ENCODE data around the gene TRPM3. TPM values are rescaled to one million over a fixed set of nuclear protein-coding genes. Genes with fewer than 3 reads are reported as not detected.

TRPM3 gene
- total RNA-seq, 1 donor: 0.72 TPM

DNA sequence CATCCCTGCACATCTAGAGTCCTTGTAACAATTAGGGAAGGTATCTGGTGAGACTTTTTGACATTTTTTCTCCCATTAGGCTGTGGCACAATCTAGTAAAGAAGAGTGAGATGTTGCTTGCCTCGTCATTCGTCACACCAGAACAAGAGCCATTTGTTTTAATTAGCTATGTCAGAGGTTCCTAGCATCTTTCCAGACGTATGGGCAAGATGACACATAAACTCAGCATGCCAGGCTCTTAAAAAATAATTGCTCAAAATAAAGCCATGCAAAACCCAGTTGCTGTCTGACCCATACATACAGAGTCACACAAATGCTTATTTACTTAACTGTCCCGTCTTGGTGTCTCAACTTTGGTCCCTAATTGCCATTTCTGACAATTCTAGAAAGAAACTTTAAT, 125.9 kb downstream of the TRPM3 start:
- H2AFZ ChIP-seq (ENCODE audit: low read length): no peak overlapping the region
- no peaks in the 10 kb centered on the region for H3K79me2 ChIP-seq (ENCODE audit: insufficient read depth, low read length)
- no peaks in the 10 kb centered on the region for H4K20me1 ChIP-seq (ENCODE audit: insufficient read depth, low read length)
- H3K27me3 ChIP-seq (ENCODE audit: insufficient read depth, low read length): no peaks in the 10 kb centered on the region
- H3K4me2 ChIP-seq (ENCODE audit: insufficient read depth, low read length): no peak overlapping the region
- no peak for DNase-seq (ENCODE audit: insufficient read length, low spot score, missing footprints)
- H3K4me3 ChIP-seq (ENCODE audit: insufficient read depth, low read length): no peak overlapping the region
- no peak for TF ChIP-seq CTCF (IDR thresholded peaks at IDR 0.05; ENCODE audit: extremely low read depth, low read depth, low read length)
- H3K27ac ChIP-seq (ENCODE audit: low read depth, low read length): no peak overlapping the region
- H3K9me3 ChIP-seq (ENCODE audit: low read depth, low read length): no peaks in the 10 kb centered on the region
- H3K36me3 ChIP-seq (ENCODE audit: insufficient read depth, low read length): no peaks in the 10 kb centered on the region
- H3K4me1 ChIP-seq (ENCODE audit: insufficient read depth, low read length): peaks cover 11% of the 10 kb centered on the region

- peak; percentile 29 for DNase-seq (ENCODE audit: insufficient read length, low spot score, missing footprints)
- Histone ChIP-seq H2AFZ (ENCODE audit: low read length) (no peak overlapping the region), H3K27ac (ENCODE audit: low read depth, low read length) (no peak overlapping the region), H3K4me3 (ENCODE audit: insufficient read depth, low read length) (no peak overlapping the region), H3K79me2 (ENCODE audit: insufficient read depth, low read length) (no peaks in the 10 kb centered on the region), H3K9me3 (ENCODE audit: low read depth, low read length) (no peaks in the 10 kb centered on the region), H4K20me1 (ENCODE audit: insufficient read depth, low read length) (no peaks in the 10 kb centered on the region), H3K27me3 (ENCODE audit: insufficient read depth, low read length) (no peaks in the 10 kb centered on the region), H3K4me2 (ENCODE audit: insufficient read depth, low read length) (no peak overlapping the region), H3K36me3 (ENCODE audit: insufficient read depth, low read length) (no peaks in the 10 kb centered on the region), H3K4me1 (ENCODE audit: insufficient read depth, low read length) (peaks cover 5% of the 10 kb centered on the region)
- no peak for TF ChIP-seq CTCF (IDR thresholded peaks at IDR 0.05; ENCODE audit: extremely low read depth, low read depth, low read length)
These were observed 126.8 kb downstream of the TRPM3 start for GRCh38 chr9:70994582-70994981.

DNA sequence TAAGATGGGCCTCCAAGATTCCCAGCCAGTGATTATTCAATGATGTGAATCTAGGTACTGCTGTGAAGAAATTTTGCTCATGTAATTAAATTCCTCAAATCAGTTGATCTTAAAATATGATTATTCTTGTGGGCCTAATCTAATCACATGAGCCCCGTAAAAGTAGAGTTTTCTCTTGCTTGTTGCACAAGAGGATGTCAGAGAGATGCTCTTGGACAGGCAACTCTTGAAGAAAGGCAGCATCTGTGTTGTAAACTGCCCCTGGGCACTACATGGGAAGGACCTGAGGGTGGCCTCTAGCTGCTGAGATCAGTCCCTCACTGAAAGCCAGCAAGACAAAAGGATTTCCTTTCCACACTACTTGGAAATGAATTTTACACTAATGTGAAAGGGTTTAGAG, 132.9 kb downstream of the TRPM3 start:
- Histone ChIP-seq H4K20me1 (ENCODE audit: insufficient read depth, low read length) (no peaks in the 10 kb centered on the region), H3K79me2 (ENCODE audit: insufficient read depth, low read length) (no peaks in the 10 kb centered on the region), H3K36me3 (ENCODE audit: insufficient read depth, low read length) (no peaks in the 10 kb centered on the region), H3K27ac (ENCODE audit: low read depth, low read length) (peak overlapping the region; percentile 69), H3K4me1 (ENCODE audit: insufficient read depth, low read length) (peaks cover 13% of the 10 kb centered on the region), H3K4me3 (ENCODE audit: insufficient read depth, low read length) (no peak overlapping the region), H3K9me3 (ENCODE audit: low read depth, low read length) (no peaks in the 10 kb centered on the region), H3K27me3 (ENCODE audit: insufficient read depth, low read length) (no peaks in the 10 kb centered on the region), H3K4me2 (ENCODE audit: insufficient read depth, low read length) (peak overlapping the region; percentile 36), H2AFZ (ENCODE audit: low read length) (peak overlapping the region; percentile 2)
- no peak for DNase-seq (ENCODE audit: insufficient read length, low spot score, missing footprints)
- TF ChIP-seq CTCF (IDR thresholded peaks at IDR 0.05; ENCODE audit: extremely low read depth, low read depth, low read length): no peak

- H3K27me3 ChIP-seq (ENCODE audit: insufficient read depth, low read length): no peaks in the 10 kb centered on the region
- peak; percentile 23 for DNase-seq (ENCODE audit: insufficient read length, low spot score, missing footprints)
- no peak overlapping the region for H2AFZ ChIP-seq (ENCODE audit: low read length)
- no peak for TF ChIP-seq CTCF (IDR thresholded peaks at IDR 0.05; ENCODE audit: extremely low read depth, low read depth, low read length)
- peak overlapping the region; percentile 69 for H3K27ac ChIP-seq (ENCODE audit: low read depth, low read length)
- H3K36me3 ChIP-seq (ENCODE audit: insufficient read depth, low read length): no peaks in the 10 kb centered on the region
- peak overlapping the region; percentile 36 for H3K4me2 ChIP-seq (ENCODE audit: insufficient read depth, low read length)
- no peak overlapping the region for H3K4me3 ChIP-seq (ENCODE audit: insufficient read depth, low read length)
- H3K9me3 ChIP-seq (ENCODE audit: low read depth, low read length): no peaks in the 10 kb centered on the region
- peaks cover 13% of the 10 kb centered on the region for H3K4me1 ChIP-seq (ENCODE audit: insufficient read depth, low read length)
- H3K79me2 ChIP-seq (ENCODE audit: insufficient read depth, low read length): no peaks in the 10 kb centered on the region
- H4K20me1 ChIP-seq (ENCODE audit: insufficient read depth, low read length): no peaks in the 10 kb centered on the region
These were observed 133.4 kb downstream of the TRPM3 start for GRCh38 chr9:70987986-70988385.
